ENCODE measurements around the gene NALCN. TPM values are rescaled to one million over a fixed set of nuclear protein-coding genes. Genes with fewer than 3 reads are reported as not detected.
A peak's percentile ranks its signal among the peaks of the same experiment; 100 is the strongest.

The NALCN gene
- total RNA-seq, 1 experiment from 2014 or later, result 8.5 TPM

DNA sequence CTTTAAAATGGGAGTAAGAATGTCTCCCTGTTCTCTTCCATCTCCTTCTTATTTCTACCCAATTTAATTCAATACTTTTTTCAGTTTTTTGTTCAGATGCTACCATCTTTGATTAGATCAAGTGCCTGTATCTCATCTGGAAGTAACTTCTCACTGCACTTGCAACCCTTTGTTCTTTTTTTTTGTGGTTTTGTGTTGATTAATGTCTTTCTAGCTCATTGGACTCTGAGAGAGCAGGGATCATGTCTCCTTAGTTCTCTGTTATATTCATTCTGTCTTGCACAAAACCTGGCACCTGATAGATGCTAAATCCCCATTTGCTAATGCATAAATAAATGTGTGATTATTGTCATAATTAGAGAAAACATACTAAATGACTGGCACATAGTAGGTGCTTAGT is 35.3 kb upstream of the NALCN start:
- H3K4me3 Mint-ChIP-seq (ENCODE audit: unreplicated experiment), result no peak overlapping the region
- peaks cover 49% of the 10 kb centered on the region for H3K4me1 Mint-ChIP-seq (ENCODE audit: insufficient read depth, unreplicated experiment)

GRCh38 chr13:101450749-101451130 is 34.4 kb upstream of the NALCN start:
- H3K4me1 Mint-ChIP-seq (ENCODE audit: insufficient read depth, unreplicated experiment), result peaks cover 45% of the 10 kb centered on the region
- no peak for TF ChIP-seq CTCF (IDR thresholded peaks at IDR 0.05; ENCODE audit: unreplicated experiment)
- CTCF ChIA-PET, result interaction anchor here (0.5 to 0.7 kb wide), 3 partner anchors 16 to 306 kb away, joined by 3 read pairs; no protein-coding TSS in a partner anchor
- no peak overlapping the region for H3K4me3 Mint-ChIP-seq (ENCODE audit: unreplicated experiment)
- no peaks in the 10 kb centered on the region for H3K27me3 Mint-ChIP-seq (ENCODE audit: insufficient read depth, unreplicated experiment)
- POLR2A ChIA-PET, result interaction anchor here (0.5 kb wide), 1 partner anchor 12 kb away, joined by 3 read pairs; no protein-coding TSS in a partner anchor
- intact Hi-C loops (cut with micrococcal nuclease), result loop anchor here (10.0 kb wide), 2 partner anchors 174 to 246 kb away; no protein-coding TSS in a partner anchor
- no peaks in the 10 kb centered on the region for H3K9me3 Mint-ChIP-seq (ENCODE audit: unreplicated experiment)
- H3K27ac Mint-ChIP-seq (ENCODE audit: low read depth, unreplicated experiment), result peak overlapping the region; percentile 79
- H3K36me3 Mint-ChIP-seq (ENCODE audit: insufficient read depth, unreplicated experiment), result no peaks in the 10 kb centered on the region
- BruUV-seq (replicated peaks), result no TSS peak
- DNase-seq (ENCODE audit: unreplicated experiment), result no peak

More for the DNA sequence above, 35.3 kb upstream of the NALCN start:
- CTCF ChIA-PET, result interaction anchor here (0.6 to 1.9 kb wide), 4 partner anchors 63 to 1613 kb away, joined by 3 to 5 read pairs (median 4); no protein-coding TSS in a partner anchor
- no TSS peak for BruUV-seq (replicated peaks)
- no peaks in the 10 kb centered on the region for H3K27me3 Mint-ChIP-seq (ENCODE audit: insufficient read depth, unreplicated experiment)
- intact Hi-C loops (cut with micrococcal nuclease), result loop anchor here (10.0 kb wide), 2 partner anchors 173 to 247 kb away; no protein-coding TSS in a partner anchor
- H3K9me3 Mint-ChIP-seq (ENCODE audit: unreplicated experiment), result no peaks in the 10 kb centered on the region
- no peak for TF ChIP-seq CTCF (IDR thresholded peaks at IDR 0.05; ENCODE audit: unreplicated experiment)
- H3K36me3 Mint-ChIP-seq (ENCODE audit: insufficient read depth, unreplicated experiment), result no peaks in the 10 kb centered on the region
- H3K27ac Mint-ChIP-seq (ENCODE audit: low read depth, unreplicated experiment), result peak overlapping the region; percentile 79
- no peak for DNase-seq (ENCODE audit: unreplicated experiment)
- POLR2A ChIA-PET, result interaction anchor here (0.7 kb wide), 1 partner anchor 131 kb away, joined by 4 read pairs; no protein-coding TSS in a partner anchor

DNA sequence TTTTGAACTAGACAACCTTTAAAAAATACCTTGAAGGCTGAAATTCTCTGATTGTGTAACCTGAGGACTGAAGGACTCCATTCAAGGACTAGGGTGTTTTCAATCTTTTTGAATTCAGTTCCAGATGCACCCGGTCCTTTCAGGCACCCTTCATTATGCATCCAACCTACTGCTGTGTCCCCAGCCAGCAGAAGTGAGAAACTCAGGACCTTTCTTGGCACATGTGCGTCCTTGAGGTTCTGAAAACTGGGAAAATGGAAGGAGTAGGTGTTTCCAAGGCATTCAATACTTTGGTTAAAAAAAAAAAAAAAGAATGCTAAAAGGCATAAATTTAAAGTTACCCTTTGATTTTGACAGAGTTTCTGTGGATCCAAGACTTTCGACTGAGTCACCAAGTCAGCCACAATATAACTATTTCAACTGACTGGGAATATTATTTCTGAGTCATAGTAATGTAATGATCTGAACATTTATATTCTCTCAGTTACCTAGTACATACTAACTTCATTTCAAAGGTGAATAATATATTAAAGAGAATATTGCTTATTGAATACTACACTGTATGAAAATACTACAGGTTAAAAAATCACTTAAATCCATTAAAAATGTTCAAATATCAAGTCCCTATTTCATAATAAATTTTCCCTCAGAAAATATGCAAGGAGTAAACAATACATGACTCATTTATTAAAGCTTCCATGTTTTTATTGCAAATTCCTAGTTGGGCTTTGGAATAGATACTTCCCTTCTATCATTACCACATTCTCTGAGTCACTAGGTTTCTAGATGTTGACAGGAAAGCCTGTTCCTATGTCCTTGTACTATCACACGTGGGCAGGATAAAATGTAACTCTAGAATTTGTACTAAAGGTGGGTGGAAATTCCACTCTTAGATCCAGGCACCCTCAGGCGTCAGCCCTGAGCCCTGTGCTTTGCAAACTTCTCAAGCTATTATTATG is 33.8 kb upstream of the NALCN start:
- CTCF ChIA-PET, result interaction anchor here (0.5 to 0.7 kb wide), 3 partner anchors 15 to 305 kb away, joined by 3 read pairs; no protein-coding TSS in a partner anchor
- peak overlapping the region; percentile 79 for H3K27ac Mint-ChIP-seq (ENCODE audit: low read depth, unreplicated experiment)
- intact Hi-C loops (cut with micrococcal nuclease), result loop anchor here (10.0 kb wide), 2 partner anchors 175 to 245 kb away; no protein-coding TSS in a partner anchor
- TF ChIP-seq CTCF (IDR thresholded peaks at IDR 0.05; ENCODE audit: unreplicated experiment), result no peak
- POLR2A ChIA-PET, result interaction anchor here (0.5 to 1.1 kb wide), 2 partner anchors 11 to 33 kb away, joined by 3 to 7 read pairs; no protein-coding TSS in a partner anchor
- no peaks in the 10 kb centered on the region for H3K9me3 Mint-ChIP-seq (ENCODE audit: unreplicated experiment)
- H3K4me1 Mint-ChIP-seq (ENCODE audit: insufficient read depth, unreplicated experiment), result peaks cover 42% of the 10 kb centered on the region
- H3K36me3 Mint-ChIP-seq (ENCODE audit: insufficient read depth, unreplicated experiment), result no peaks in the 10 kb centered on the region
- DNase-seq (ENCODE audit: unreplicated experiment), result peak; percentile 95
- BruUV-seq (replicated peaks), result no TSS peak
- H3K4me3 Mint-ChIP-seq (ENCODE audit: unreplicated experiment), result no peak overlapping the region
- no peaks in the 10 kb centered on the region for H3K27me3 Mint-ChIP-seq (ENCODE audit: insufficient read depth, unreplicated experiment)

GRCh38 chr13:101447852-101448251 is 31.5 kb upstream of the NALCN start:
- Mint-ChIP-seq H3K27ac (ENCODE audit: low read depth, unreplicated experiment) (no peak overlapping the region), H3K27me3 (ENCODE audit: insufficient read depth, unreplicated experiment) (no peaks in the 10 kb centered on the region), H3K4me3 (ENCODE audit: unreplicated experiment) (no peak overlapping the region), H3K4me1 (ENCODE audit: insufficient read depth, unreplicated experiment) (peaks cover 27% of the 10 kb centered on the region), H3K9me3 (ENCODE audit: unreplicated experiment) (no peaks in the 10 kb centered on the region), H3K36me3 (ENCODE audit: insufficient read depth, unreplicated experiment) (no peaks in the 10 kb centered on the region)
- TF ChIP-seq CTCF (IDR thresholded peaks at IDR 0.05; ENCODE audit: unreplicated experiment), result no peak
- intact Hi-C loops (cut with micrococcal nuclease), result no loop called here
- CTCF ChIA-PET, result interaction anchor here (0.6 kb wide), 2 partner anchors 22 to 69 kb away, joined by 3 read pairs; no protein-coding TSS in a partner anchor
- POLR2A ChIA-PET, result interaction anchor here (1.4 kb wide), 1 partner anchor 18 kb away, joined by 3 read pairs; no protein-coding TSS in a partner anchor
- BruUV-seq (replicated peaks), result no TSS peak
- DNase-seq (ENCODE audit: unreplicated experiment), result no peak
